Raji (cell line): ENCODE results near the gene CTRB1.

ENCODE experiments used
- POLR2A ChIP-seq: IDR thresholded peaks from 2 replicates; pipeline ENCODE4 v1.6.1; 2011; ENCODE audit warnings: low read depth, low read length, control low read depth; ENCODE audit not compliant: insufficient read depth

Gene CTRB1

GRCh38 chr16:75244844-75245758 is 26.3 kb downstream of the CTRB1 start:
- TF ChIP-seq POLR2A = no peak

GRCh38 chr16:75246504-75247205 is 27.9 kb downstream of the CTRB1 start:
- no peak for TF ChIP-seq POLR2A

- TF ChIP-seq POLR2A = no peak
Measured at GRCh38 chr16:75247249-75247648, 28.5 kb downstream of the CTRB1 start.

GRCh38 chr16:75248142-75248535 is 29.4 kb downstream of the CTRB1 start:
- TF ChIP-seq POLR2A = no peak

- TF ChIP-seq POLR2A = no peak
Measured at GRCh38 chr16:75248536-75249380, 30.0 kb downstream of the CTRB1 start.

GRCh38 chr16:75249441-75249840 is 30.7 kb downstream of the CTRB1 start:
- TF ChIP-seq POLR2A = no peak

GRCh38 chr16:75250089-75250808 is 31.5 kb downstream of the CTRB1 start:
- no peak for TF ChIP-seq POLR2A

- TF ChIP-seq POLR2A = no peak
Measured at GRCh38 chr16:75250809-75251279, 32.1 kb downstream of the CTRB1 start.

GRCh38 chr16:75251280-75252048 is 32.7 kb downstream of the CTRB1 start, which contains the start of gene BCAR1:
BCAR1 (minus strand) TSS chr16:75251624; CDS start chr16:75251482, 142 bp downstream.
- TF ChIP-seq POLR2A = no peak

- TF ChIP-seq POLR2A = no peak
Measured at GRCh38 chr16:75252049-75252864, 33.5 kb downstream of the CTRB1 start.

GRCh38 chr16:75252946-75253911 is 34.4 kb downstream of the CTRB1 start:
- TF ChIP-seq POLR2A = no peak

- TF ChIP-seq POLR2A = no peak
Measured at GRCh38 chr16:75254359-75254837, 35.6 kb downstream of the CTRB1 start.
